ENCODE data around the gene MRPS11. TPM values are rescaled to one million over a fixed set of nuclear protein-coding genes. Genes with fewer than 3 reads are reported as not detected.

MRPS11 gene
- total and polyA plus RNA-seq, 8 donors = 14.3 to 85.5 (median 42.3) TPM

DNA sequence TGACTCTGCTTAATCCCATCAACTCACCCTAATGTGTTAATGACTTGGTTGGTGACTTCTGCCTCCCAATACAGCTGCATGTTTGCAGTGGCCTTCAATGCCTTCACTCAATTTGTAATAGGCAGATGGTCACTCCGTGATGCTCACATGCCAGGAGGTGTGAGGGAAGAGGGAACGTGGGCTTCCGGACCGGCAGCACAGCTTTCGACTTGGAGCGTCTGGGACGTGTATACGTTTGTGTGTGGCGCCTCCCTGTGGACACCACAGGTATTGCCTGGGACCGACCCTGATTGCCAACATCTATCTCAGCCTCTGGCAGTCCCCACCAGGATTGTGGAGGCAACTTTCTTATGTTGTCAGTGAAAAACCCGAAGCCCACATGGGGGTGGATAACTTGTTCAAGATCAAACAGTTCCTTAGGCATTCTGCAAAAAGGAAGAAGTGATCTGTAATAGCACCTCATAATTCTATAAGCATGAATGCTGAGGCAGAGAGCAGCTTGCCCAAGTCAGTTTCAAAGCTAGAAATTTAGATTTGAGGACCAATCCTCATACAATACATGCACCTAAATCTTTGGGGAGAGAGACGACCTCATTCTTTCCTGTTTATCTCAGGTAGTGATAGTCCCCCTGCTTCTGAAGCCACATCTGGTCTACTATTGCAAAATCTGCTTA, 17.2 kb upstream of the MRPS11 start:
- no peak overlapping the region for H3K27ac ChIP-seq
- intact Hi-C loops (cut with DNase I; ENCODE audit: low total_unique reads) = no loop called here

DNA sequence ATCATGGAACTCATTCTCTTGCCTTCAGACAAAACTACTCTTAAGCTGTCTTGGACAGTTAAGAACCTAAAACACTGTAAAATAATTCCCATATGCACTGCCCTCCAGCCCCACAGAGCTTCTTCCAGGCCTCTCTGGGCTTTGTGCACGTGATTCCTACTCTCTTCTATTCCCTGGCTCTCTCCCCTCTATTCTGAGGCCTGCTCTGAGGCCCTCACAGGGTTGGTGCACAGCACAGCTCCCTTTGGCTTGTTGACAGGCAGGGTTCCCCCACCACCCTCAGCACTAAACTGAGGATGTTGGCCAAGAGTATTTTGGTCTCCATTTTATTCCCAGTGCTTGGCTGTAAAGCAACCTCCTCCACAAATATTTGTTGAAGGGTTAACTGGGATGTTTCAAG, 13.9 kb upstream of the MRPS11 start:
- peaks cover 9 to 25% (median 18%) of the 10 kb centered on the region in 4 donors for H3K4me1 ChIP-seq
- intact Hi-C loops (cut with DNase I; ENCODE audit: low total_unique reads) = no loop called here
- DNase-seq = peak in 1 of 2 donors; percentile 22
- 23 to 61% (median 41%) methylated on average over 1 of the region's 1 CpG for WGBS, 5 donors
- H3K27me3 ChIP-seq = peaks cover 0 to 9% (median 7%) of the 10 kb centered on the region in 3 donors
- H3K36me3 ChIP-seq = peaks cover 11 to 23% (median 20%) of the 10 kb centered on the region in 4 donors
- no peak overlapping the region for H3K4me3 ChIP-seq
- H3K9me3 ChIP-seq = no peaks in the 10 kb centered on the region
- TF ChIP-seq POLR2A (IDR thresholded peaks at IDR 0.05) = no peak
- TF ChIP-seq EP300 (IDR thresholded peaks at IDR 0.05) = no peak
- no peak for TF ChIP-seq POLR2AphosphoS5 (IDR thresholded peaks at IDR 0.05)
- TF ChIP-seq, protein P1, sequence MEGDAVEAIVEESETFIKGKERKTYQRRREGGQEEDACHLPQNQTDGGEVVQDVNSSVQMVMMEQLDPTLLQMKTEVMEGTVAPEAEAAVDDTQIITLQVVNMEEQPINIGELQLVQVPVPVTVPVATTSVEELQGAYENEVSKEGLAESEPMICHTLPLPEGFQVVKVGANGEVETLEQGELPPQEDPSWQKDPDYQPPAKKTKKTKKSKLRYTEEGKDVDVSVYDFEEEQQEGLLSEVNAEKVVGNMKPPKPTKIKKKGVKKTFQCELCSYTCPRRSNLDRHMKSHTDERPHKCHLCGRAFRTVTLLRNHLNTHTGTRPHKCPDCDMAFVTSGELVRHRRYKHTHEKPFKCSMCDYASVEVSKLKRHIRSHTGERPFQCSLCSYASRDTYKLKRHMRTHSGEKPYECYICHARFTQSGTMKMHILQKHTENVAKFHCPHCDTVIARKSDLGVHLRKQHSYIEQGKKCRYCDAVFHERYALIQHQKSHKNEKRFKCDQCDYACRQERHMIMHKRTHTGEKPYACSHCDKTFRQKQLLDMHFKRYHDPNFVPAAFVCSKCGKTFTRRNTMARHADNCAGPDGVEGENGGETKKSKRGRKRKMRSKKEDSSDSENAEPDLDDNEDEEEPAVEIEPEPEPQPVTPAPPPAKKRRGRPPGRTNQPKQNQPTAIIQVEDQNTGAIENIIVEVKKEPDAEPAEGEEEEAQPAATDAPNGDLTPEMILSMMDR (IDR thresholded peaks at IDR 0.05) = no peak
- no peak overlapping the region for H3K27ac ChIP-seq

More for the DNA sequence above, 17.2 kb upstream of the MRPS11 start:
- H3K27me3 ChIP-seq = peaks cover 0 to 9% (median 7%) of the 10 kb centered on the region in 3 donors
- H3K9me3 ChIP-seq = no peaks in the 10 kb centered on the region
- H3K4me3 ChIP-seq = no peak overlapping the region
- no peak for TF ChIP-seq POLR2A (IDR thresholded peaks at IDR 0.05)
- TF ChIP-seq, protein P1 (IDR thresholded peaks at IDR 0.05) = peak in 5 of 7 experiments; percentile 17 to 47 (median 30)
- 2 to 5% (median 4%) methylated on average over 12 of the region's 12 CpGs for WGBS, 5 donors
- no peaks in the 10 kb centered on the region for H3K36me3 ChIP-seq
- peaks cover 5 to 13% (median 11%) of the 10 kb centered on the region in 4 donors for H3K4me1 ChIP-seq
- peak; percentile 51 to 79 for DNase-seq

DNA sequence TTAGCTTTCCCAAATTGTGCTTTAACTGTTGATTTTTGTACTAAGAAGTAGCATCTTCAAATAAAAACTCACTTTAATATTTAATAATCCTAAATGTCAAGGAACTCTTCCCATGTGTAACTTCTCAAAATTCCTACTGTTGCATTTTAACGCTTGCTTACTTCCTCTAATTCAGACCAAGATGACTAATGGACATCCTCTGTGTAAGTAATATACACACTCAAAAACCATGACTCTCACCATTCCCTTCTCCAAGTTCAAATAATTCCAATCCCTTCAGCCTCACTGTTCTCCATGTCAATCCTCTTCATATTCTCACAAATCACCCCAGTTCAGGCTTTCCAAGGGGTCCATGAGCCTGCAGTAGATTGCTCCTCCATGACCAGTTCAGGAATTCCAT, 13.3 kb upstream of the MRPS11 start:
- H3K4me3 ChIP-seq = no peak overlapping the region
- no peak overlapping the region for H3K27ac ChIP-seq
- intact Hi-C loops (cut with DNase I; ENCODE audit: low total_unique reads) = no loop called here
- TF ChIP-seq EP300 (IDR thresholded peaks at IDR 0.05) = no peak
- no peak for TF ChIP-seq POLR2AphosphoS5 (IDR thresholded peaks at IDR 0.05)
- TF ChIP-seq POLR2A (IDR thresholded peaks at IDR 0.05) = no peak
- TF ChIP-seq, protein P1 (IDR thresholded peaks at IDR 0.05) = no peak
- WGBS, 5 donors = 34 to 67% (median 55%) methylated on average over 1 of the region's 1 CpG
- H3K36me3 ChIP-seq = peaks cover 16 to 29% (median 26%) of the 10 kb centered on the region in 4 donors
- no peak for DNase-seq
- peaks cover 0 to 9% (median 5%) of the 10 kb centered on the region in 3 donors for H3K27me3 ChIP-seq
- no peaks in the 10 kb centered on the region for H3K9me3 ChIP-seq
- peaks cover 9 to 25% (median 18%) of the 10 kb centered on the region in 4 donors for H3K4me1 ChIP-seq

DNA sequence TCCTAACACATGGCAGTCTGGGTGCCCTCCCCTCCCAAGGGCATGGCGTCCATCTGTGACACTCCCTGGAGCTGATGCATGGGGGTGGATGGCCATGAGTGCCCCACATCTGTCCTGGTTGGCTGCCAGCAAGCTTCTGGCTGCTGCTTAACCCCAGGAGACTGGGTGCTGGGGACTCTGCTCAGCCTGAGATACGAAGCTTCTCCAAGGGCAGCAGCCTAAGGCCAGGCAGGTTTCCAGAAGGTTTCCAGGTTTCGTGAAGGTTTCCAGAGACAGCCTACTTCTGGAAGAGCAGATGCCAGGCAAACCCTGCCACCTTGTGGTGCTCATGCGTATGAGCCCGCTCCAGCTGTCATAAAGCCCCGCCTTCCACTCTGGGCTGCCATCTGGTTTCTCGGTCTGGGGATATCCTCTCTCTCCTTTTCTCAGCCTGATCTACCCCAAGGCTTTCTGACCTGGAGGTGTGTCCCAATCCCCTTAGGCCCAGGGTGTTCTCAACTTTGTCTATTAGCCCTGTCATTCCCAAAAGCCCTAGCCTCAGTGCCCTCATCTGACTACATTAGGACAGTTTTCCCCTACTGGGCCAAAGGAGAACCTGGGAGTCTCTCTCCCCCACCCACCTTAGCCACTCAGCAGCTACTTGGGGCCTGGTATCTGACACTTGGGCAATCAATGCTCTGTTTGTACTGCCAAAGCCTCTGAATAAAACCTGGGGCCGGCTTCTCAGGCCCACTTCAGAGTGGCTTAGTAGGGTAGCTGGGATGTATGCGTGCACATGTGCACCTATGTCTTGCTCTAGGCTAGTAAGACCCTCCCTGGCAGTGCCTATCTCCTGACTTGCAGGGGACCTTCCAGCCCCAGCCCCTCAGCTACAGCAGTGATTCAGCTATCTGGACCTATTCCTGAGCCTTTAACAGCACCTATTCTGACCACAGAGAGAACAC, 12.4 kb upstream of the MRPS11 start:
- peak; percentile 67 to 91 for DNase-seq
- Histone ChIP-seq H3K36me3 (peaks cover 25 to 38% (median 35%) of the 10 kb centered on the region in 4 donors), H3K9me3 (no peaks in the 10 kb centered on the region), H3K4me3 (no peak overlapping the region), H3K27me3 (peaks cover 0 to 9% (median 0%) of the 10 kb centered on the region in 3 donors), H3K4me1 (peaks cover 9 to 22% (median 17%) of the 10 kb centered on the region in 4 donors), H3K27ac (peak overlapping the region in 4 of 5 donors; percentile 16 to 52 (median 19))
- intact Hi-C loops (cut with DNase I; ENCODE audit: low total_unique reads) = no loop called here
- WGBS, 5 donors = 20 to 28% (median 24%) methylated on average over 8 to 9 of the region's 9 CpGs
- TF ChIP-seq EP300 (IDR thresholded peaks at IDR 0.05) (no peak), POLR2AphosphoS5 (IDR thresholded peaks at IDR 0.05) (peak in 2 of 3 donors; percentile 18 to 56), POLR2A (IDR thresholded peaks at IDR 0.05) (no peak)
- TF ChIP-seq, protein P1 (IDR thresholded peaks at IDR 0.05) = peak in 5 of 7 experiments; percentile 52 to 59 (median 58)

Measured in stomach (tissue), 9 donors.